ACC112 (cell line): ENCODE data around the gene SNN.

Experiments used
- H2AFZ ChIP-seq: fragments of 200-600 bp; sonication (generic); one replicate; pipeline ENCODE4 v1.6.0; 2017; ENCODE audit warnings: antibody characterized with exemption, low read length; ENCODE audit not compliant: unreplicated experiment
- H3K27ac ChIP-seq: fragments of 200-600 bp; sonication (generic); 2 replicates; pipeline ENCODE4 v1.5.1; 2014; ENCODE audit warnings: low read depth, mild to moderate bottlenecking, antibody characterized with exemption, low read length, moderate library complexity
- H3K27me3 ChIP-seq: fragments of 200-600 bp; sonication (generic); 2 replicates; pipeline ENCODE4 v1.6.1; 2014; ENCODE audit warnings: mild to moderate bottlenecking, antibody characterized with exemption, low read length, moderate library complexity, mixed read lengths; ENCODE audit not compliant: insufficient read depth
- H3K36me3 ChIP-seq: fragments of 200-600 bp; sonication (generic); 2 replicates; pipeline ENCODE4 v1.6.1; 2016; ENCODE audit warnings: mild to moderate bottlenecking, antibody characterized with exemption, low read length, moderate library complexity, mixed read lengths; ENCODE audit not compliant: insufficient read depth
- H3K4me1 ChIP-seq: fragments of 200-600 bp; sonication (generic); one replicate; pipeline ENCODE4 v1.6.1; 2016; ENCODE audit warnings: low read length, mixed read lengths; ENCODE audit not compliant: insufficient read depth, unreplicated experiment, control insufficient read depth
- H3K4me3 ChIP-seq: fragments of 200-600 bp; sonication (generic); 2 replicates; pipeline ENCODE4 v1.5.1; 2014; ENCODE audit warnings: mild to moderate bottlenecking, low read depth, low read length
- H3K79me2 ChIP-seq: fragments of 200-600 bp; sonication (generic); one replicate; pipeline ENCODE4 v1.6.0; 2016; ENCODE audit warnings: low read length; ENCODE audit not compliant: control insufficient read depth, unreplicated experiment, insufficient read depth

SNN gene

DNA sequence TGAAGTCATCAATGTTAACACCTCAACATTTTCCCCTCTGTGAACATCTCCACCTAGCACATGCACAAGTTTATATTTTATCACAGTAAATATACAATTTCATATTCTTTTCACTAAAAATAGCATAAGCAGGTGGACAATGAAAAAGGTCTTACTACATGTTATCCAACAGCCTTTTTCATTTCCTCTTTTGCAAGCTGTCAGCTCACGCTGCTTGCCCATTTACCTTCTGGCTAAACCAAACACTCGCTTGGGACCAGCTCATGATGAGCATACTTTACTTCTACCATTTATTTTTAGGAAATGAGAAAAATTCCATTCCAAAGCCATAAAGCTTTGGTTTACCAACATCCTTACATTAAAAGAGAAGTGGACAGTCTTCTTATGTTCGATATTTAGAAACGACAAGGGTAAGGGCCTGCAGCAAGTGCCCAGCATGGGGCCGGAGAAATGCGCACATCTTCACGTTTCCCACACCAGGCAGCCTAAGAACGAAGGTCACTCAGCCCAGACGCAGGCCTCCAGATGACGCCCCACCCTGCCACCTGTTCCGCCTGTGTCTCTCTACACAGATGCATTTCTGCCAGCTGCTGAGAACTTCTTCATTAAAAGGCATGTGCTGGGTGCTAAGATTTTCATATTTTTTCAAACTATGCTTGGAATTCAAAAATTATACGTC, 13.9 kb downstream of the SNN start:
- Histone ChIP-seq H3K4me1 (peaks cover 15% of the 10 kb centered on the region), H3K27ac (peak overlapping the region; percentile 73), H3K79me2 (peaks cover 4% of the 10 kb centered on the region), H3K4me3 (no peak overlapping the region), H3K36me3 (peaks cover 19% of the 10 kb centered on the region), H2AFZ (no peak overlapping the region), H3K27me3 (no peaks in the 10 kb centered on the region)

GRCh38 chr16:11682655-11683096, 14.4 kb downstream of the SNN start:
- H3K36me3 ChIP-seq: peaks cover 24% of the 10 kb centered on the region
- H3K4me1 ChIP-seq: peaks cover 15% of the 10 kb centered on the region
- no peak overlapping the region for H3K4me3 ChIP-seq
- no peaks in the 10 kb centered on the region for H3K27me3 ChIP-seq
- peaks cover 4% of the 10 kb centered on the region for H3K79me2 ChIP-seq
- H2AFZ ChIP-seq: no peak overlapping the region
- peak overlapping the region; percentile 73 for H3K27ac ChIP-seq

DNA sequence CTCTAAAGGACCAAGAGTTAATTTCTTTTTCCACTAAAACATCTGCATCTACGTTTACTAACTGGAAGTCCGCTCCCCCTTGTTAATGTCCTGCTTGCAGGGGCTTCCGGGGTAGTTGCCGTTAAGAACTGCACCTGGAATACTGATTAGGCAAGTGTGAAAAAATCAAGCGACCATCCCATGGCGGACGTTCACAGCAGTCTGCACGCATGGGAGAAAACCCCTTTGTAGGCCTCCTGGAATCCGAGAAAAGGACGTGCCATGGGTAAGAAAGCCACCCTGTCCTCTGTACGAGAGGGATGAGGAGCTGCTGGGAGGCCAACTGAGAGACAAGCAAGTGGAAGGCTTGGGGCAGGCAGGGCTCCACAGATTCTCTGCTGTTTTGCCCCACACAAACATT, 14.9 kb downstream of the SNN start:
- Histone ChIP-seq H3K36me3 (peaks cover 27% of the 10 kb centered on the region), H2AFZ (no peak overlapping the region), H3K27me3 (no peaks in the 10 kb centered on the region), H3K4me3 (no peak overlapping the region), H3K4me1 (peaks cover 15% of the 10 kb centered on the region), H3K79me2 (peaks cover 4% of the 10 kb centered on the region), H3K27ac (peak overlapping the region; percentile 73)

GRCh38 chr16:11684231-11685025, 16.2 kb downstream of the SNN start:
- H3K4me1 ChIP-seq: peaks cover 15% of the 10 kb centered on the region
- H3K27ac ChIP-seq: no peak overlapping the region
- H3K36me3 ChIP-seq: peaks cover 28% of the 10 kb centered on the region
- H3K4me3 ChIP-seq: no peak overlapping the region
- H3K27me3 ChIP-seq: no peaks in the 10 kb centered on the region
- no peak overlapping the region for H2AFZ ChIP-seq
- H3K79me2 ChIP-seq: peaks cover 4% of the 10 kb centered on the region

DNA sequence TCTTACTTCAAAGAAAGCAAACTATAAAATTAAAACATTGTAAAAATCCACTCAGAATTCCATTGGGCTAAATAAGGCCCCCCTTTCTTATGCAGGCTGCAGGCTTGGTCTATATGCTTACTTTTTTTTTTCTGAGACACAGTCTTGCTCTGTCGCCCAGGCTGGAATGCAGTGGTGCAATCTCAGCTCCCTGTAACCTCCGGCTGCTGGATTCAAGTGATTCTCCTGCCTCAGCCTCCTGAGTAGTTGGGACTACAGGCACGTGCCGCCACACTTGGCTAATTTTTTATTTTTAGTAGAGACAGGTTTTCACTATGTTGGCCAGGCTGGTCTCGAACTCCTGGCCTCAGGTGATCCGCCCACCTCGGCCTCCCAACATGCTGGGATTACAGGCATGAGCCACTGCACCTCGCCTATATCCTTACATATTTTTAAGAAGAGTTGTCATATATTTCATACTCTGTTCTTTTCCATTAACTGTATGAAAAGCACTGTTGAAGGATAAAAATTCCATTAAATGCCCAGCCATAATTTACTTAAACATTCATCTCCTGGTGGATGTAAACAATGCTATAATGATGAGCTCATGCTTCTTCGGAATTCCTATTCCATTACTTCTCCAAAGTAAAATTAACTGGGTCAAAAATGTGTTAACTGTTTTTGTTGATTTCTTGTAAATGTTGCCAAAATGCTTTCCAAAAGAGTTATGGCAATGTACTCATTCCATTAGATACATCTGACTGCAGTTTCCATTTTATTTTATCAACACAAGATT, 17.8 kb downstream of the SNN start:
- peaks cover 23% of the 10 kb centered on the region for H3K36me3 ChIP-seq
- H3K4me3 ChIP-seq: no peak overlapping the region
- no peak overlapping the region for H3K27ac ChIP-seq
- no peaks in the 10 kb centered on the region for H3K27me3 ChIP-seq
- no peak overlapping the region for H2AFZ ChIP-seq
- H3K79me2 ChIP-seq: peaks cover 4% of the 10 kb centered on the region
- H3K4me1 ChIP-seq: peaks cover 19% of the 10 kb centered on the region

- H3K4me3 ChIP-seq: no peak overlapping the region
- peaks cover 18% of the 10 kb centered on the region for H3K4me1 ChIP-seq
- no peak overlapping the region for H2AFZ ChIP-seq
- no peak overlapping the region for H3K27ac ChIP-seq
- H3K79me2 ChIP-seq: peaks cover 4% of the 10 kb centered on the region
- no peaks in the 10 kb centered on the region for H3K27me3 ChIP-seq
- peaks cover 23% of the 10 kb centered on the region for H3K36me3 ChIP-seq
Measured at GRCh38 chr16:11686713-11687380, 18.6 kb downstream of the SNN start.

DNA sequence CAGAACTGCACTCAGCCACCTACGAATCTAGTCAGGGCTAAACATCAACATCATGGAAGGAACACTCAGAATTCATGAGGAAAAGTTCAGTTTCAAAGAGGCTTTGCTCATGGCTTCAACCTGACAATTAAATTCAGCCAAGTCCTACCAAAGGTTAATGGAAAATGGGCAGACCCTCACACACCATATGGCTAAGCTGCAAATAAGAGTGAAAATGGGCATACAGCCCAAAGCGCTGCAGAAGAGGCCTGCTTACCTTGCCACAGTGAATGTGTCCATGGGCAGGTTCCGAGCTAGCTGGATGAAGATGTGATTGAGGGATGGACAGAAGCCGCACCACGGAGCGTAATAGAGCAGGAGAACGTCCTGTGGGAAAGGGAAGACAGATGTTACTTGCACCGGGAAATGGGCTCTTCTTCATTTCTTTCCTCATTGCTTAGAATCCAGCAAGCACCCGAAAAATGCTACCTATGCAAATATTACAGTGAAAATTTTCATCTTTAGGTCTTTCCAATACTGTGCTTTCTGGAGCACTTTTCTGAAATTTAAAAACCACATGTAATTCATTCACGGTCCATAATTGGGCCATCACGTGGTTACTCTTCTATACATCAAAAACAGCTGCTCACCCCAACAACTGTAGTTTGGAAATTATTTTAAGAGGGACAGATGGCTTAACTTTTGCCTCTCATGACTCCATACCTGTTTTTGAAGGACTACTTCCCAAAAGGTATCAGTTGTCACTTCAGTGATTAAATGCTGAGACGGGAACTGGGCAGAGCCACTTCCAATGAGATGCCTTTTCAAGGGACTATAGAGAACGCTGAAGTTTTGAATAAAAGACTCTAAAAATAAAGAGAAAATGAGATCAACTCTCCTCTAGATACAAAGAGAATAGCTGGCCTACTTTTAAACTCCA, 19.6 kb downstream of the SNN start:
- Histone ChIP-seq H3K27me3 (no peaks in the 10 kb centered on the region), H3K79me2 (no peaks in the 10 kb centered on the region), H3K4me1 (peaks cover 10% of the 10 kb centered on the region), H3K27ac (no peak overlapping the region), H2AFZ (no peak overlapping the region), H3K36me3 (peaks cover 23% of the 10 kb centered on the region), H3K4me3 (no peak overlapping the region)

- Histone ChIP-seq H2AFZ (no peak overlapping the region), H3K36me3 (peaks cover 23% of the 10 kb centered on the region), H3K4me1 (peaks cover 4% of the 10 kb centered on the region), H3K79me2 (no peaks in the 10 kb centered on the region), H3K27ac (no peak overlapping the region), H3K27me3 (no peaks in the 10 kb centered on the region), H3K4me3 (no peak overlapping the region)
Measured at GRCh38 chr16:11688520-11688886, 20.2 kb downstream of the SNN start.

DNA sequence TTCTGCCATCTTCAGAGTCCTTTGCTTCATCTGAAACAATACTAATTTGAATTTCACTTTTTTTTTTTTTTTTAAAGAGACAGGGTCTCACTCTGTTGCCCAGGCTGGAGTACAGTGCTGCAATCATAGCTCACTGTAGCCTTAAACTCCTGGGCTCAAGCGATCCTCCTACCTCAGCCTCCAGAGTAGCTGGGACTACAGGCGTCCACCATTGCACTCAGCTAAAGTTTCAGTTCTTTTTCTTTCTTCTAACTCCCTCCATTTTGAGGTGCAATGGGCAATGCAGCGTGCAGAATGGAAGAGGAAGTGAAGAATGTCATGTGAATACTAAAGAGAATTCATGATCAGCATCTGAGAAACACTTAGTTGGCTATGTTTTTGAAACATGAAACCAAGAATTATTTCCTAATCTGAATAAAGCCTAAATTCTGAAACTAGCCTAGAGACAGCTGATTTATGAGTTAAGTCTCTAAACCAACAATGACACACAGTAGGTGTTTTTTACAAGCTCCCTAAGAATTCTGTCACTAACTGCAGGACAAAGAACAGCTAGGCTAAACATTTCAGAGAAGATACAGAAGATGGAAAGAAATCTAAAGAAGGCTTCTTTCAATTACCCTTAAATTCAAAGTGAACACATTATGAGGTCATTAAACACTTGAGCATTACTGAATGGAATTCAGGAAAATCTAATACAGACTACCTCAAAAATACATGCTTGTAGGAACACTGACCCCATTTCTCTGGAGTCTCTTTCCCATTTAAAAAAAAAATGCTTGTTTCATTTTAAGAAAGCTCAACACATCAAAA, 21.0 kb downstream of the SNN start:
- peaks cover 19% of the 10 kb centered on the region for H3K36me3 ChIP-seq
- no peak overlapping the region for H3K4me3 ChIP-seq
- H3K79me2 ChIP-seq: no peaks in the 10 kb centered on the region
- H2AFZ ChIP-seq: no peak overlapping the region
- no peak overlapping the region for H3K27ac ChIP-seq
- H3K4me1 ChIP-seq: peaks cover 4% of the 10 kb centered on the region
- no peaks in the 10 kb centered on the region for H3K27me3 ChIP-seq
